Esophagus squamous epithelium (tissue), 4 donors: ENCODE results near the gene L3MBTL2.

Source experiments
- CTCF ChIP-seq, 6 experiments: fragments of 450-650 bp in 4 of 6; fragments of 200-600 bp in 2 of 6; sonication (generic) in 2 of 6; IDR thresholded peaks; one replicate each; pipeline ENCODE4 v1.5.1; 2016 to 2019; ENCODE audit warnings: antibody characterized with exemption in 6 of 6, mild to moderate bottlenecking in 4 of 6, moderate library complexity in 4 of 6
- POLR2A ChIP-seq, 4 donors: fragments of 450-650 bp; IDR thresholded peaks; one replicate each; pipeline ENCODE4 v1.6.1; 2017; ENCODE audit warnings: antibody characterized with exemption in 4 of 4, mild to moderate bottlenecking in 4 of 4, moderate library complexity in 3 of 4

GRCh38 chr22:41267958-41268357, 62.8 kb downstream of the L3MBTL2 start:
- TF ChIP-seq CTCF (IDR thresholded peaks at IDR 0.05) (no peak), POLR2A (IDR thresholded peaks at IDR 0.05) (no peak)
